ENCODE results near the gene LRRC18. TPM values are rescaled to one million over a fixed set of nuclear protein-coding genes. Genes with fewer than 3 reads are reported as not detected.
A peak's percentile ranks its signal among the peaks of the same experiment; 100 is the strongest.

The LRRC18 gene
- total RNA-seq, 3 donors from 2014 or later: not detected

DNA sequence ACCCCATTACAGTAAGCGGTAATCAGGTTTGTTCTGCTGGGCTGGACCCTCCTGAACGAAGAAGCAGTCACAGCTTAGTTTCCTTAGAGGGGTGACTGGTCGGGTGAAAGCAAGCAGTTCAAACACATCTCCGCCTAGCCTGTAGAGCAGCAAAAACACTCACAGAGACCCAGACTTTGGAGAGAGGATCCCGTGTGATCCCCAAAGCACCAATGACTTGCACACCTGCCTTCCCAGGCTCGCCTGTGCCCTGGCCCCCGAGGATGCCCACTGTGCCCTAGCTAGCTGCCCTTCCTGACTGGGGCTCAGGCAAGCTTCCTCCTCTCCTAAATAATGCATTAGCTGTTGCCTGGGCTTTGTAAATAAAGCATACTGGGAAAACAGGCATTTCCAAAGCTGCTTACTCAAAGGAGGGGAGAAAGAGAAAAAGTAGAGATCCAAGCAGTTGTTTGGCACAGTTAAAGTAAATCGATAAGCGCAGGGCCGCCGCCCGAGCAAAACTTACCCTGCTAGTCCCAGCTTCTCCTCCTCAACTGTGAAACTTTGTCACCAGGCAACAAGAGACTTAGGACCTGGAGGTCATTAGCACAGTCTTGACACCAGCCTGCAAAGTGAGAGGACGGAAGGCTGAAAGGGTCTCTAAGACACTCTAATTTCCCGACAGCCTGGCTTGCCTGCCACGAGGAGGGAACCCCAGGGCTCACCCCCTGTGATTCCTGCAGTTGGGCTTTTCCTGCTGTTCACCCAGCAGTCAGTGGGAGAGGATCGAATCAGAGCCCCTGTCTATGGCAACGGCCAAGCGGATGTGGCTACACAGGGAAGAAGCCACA lies 4.8 kb downstream of the LRRC18 start:
- no peaks in the 10 kb centered on the region for H3K4me1 ChIP-seq (ENCODE audit: low read depth)
- DNase-seq (no peak), ATAC-seq (peak; percentile 21)
- H3K36me3 ChIP-seq (ENCODE audit: low read depth): no peaks in the 10 kb centered on the region
- TF ChIP-seq, protein P1, sequence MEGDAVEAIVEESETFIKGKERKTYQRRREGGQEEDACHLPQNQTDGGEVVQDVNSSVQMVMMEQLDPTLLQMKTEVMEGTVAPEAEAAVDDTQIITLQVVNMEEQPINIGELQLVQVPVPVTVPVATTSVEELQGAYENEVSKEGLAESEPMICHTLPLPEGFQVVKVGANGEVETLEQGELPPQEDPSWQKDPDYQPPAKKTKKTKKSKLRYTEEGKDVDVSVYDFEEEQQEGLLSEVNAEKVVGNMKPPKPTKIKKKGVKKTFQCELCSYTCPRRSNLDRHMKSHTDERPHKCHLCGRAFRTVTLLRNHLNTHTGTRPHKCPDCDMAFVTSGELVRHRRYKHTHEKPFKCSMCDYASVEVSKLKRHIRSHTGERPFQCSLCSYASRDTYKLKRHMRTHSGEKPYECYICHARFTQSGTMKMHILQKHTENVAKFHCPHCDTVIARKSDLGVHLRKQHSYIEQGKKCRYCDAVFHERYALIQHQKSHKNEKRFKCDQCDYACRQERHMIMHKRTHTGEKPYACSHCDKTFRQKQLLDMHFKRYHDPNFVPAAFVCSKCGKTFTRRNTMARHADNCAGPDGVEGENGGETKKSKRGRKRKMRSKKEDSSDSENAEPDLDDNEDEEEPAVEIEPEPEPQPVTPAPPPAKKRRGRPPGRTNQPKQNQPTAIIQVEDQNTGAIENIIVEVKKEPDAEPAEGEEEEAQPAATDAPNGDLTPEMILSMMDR (IDR thresholded peaks at IDR 0.05): no peak
- no peaks in the 10 kb centered on the region for H3K9me3 ChIP-seq
- no peak overlapping the region for H3K4me3 ChIP-seq
- intact Hi-C loops (cut with DNase I, micrococcal nuclease): no loop called here

DNA sequence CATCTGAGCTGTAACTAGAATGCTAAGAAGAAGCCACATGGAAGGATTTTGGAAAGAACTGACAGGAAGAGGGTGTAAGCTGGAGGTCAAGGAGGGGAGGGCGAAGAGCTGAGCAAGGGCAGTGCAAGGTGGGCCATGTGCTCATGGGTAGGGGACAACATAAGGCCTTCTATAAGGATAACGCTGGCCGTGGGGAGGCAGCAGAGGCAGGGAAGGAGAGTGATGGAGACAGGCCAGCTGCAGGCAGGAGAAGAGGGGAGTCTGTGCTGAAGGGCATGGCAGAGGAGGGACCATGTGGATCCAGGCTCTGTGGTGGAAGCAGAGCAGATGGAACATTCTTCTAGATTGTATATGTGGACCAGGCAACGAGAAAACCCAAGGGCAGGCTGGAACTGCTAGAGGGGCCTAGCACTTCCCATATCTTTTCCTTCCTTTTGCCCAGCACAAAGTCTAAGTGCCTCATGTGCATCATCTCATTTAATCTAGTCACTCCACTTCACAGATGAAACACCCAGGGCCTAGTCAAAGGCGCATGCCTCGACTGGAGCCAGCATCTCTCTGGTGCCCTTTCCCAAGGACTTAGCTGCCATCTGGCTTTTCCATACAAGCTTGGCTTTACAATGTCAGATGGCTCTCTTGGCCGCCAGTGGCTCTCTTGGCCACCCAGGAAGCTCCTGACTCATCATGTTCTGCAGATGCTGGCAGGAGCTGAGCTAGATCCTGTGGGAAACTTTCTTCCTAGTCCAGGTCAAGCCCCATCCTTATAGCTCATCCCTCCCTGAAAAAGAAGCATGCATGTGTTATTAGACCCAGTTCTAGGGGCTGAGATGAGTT lies 6.6 kb downstream of the LRRC18 start:
- no peak overlapping the region for H3K4me3 ChIP-seq
- H3K36me3 ChIP-seq (ENCODE audit: low read depth): no peaks in the 10 kb centered on the region
- intact Hi-C loops (cut with DNase I, micrococcal nuclease): no loop called here
- TF ChIP-seq, protein P1 (IDR thresholded peaks at IDR 0.05): no peak
- no peak for ATAC-seq
- DNase-seq: no peak
- no peaks in the 10 kb centered on the region for H3K9me3 ChIP-seq
- no peaks in the 10 kb centered on the region for H3K4me1 ChIP-seq (ENCODE audit: low read depth)

DNA sequence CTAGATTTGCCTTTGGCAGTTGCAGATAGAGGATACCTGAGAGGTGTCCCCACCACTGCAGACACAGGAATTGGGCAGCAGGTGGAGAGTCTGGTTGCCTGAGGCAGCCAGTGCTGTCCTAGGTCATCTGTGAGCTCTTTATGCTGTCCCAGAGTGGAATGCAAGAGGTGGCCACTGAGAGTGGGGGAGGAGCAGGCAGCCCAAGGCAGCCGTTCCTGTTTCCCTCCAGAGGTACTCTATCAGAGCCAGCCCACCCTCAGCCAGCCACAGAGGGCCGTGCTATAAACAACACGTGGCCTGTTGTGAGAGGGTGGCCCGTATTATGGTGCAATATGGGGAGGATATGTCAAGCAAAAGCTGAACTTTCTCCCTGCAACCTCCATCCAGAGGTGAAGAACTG lies 8.5 kb downstream of the LRRC18 start:
- Histone ChIP-seq H3K4me1 (ENCODE audit: low read depth) (no peaks in the 10 kb centered on the region), H3K9me3 (no peaks in the 10 kb centered on the region), H3K4me3 (no peak overlapping the region), H3K36me3 (ENCODE audit: low read depth) (no peaks in the 10 kb centered on the region)
- intact Hi-C loops (cut with DNase I, micrococcal nuclease): no loop called here
- ATAC-seq: no peak
- DNase-seq: no peak
- TF ChIP-seq, protein P1 (IDR thresholded peaks at IDR 0.05): no peak

DNA sequence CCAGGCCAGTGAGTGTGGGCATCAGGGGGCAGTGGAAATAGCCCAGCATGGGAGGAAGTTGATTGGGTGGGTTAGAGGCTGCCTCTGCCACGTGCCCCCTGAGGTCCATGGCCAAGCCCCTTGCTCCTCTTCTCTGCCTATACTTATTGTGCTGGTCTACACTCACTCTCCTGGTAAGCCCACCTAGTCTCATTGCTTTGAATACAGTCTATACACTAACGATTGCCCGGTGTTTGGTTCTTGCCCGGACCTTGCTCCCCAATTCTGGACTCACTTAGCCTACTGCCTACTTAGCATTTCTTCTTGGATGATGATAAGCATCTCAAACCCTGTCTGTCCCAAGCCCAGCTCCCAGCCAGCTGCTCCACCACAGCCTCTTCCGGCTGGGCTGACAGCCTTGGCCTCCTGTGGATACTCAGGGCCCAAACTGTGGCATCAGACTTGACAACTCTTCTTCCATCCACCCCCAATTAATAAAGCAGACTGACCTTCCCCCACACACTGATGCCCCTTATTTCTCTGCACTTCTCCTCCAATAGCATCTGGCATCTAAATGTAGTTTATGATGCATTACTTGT lies 10.1 kb downstream of the LRRC18 start:
- TF ChIP-seq, protein P1 (IDR thresholded peaks at IDR 0.05): no peak
- no peaks in the 10 kb centered on the region for H3K4me1 ChIP-seq (ENCODE audit: low read depth)
- no peak for DNase-seq
- no peaks in the 10 kb centered on the region for H3K36me3 ChIP-seq (ENCODE audit: low read depth)
- no peaks in the 10 kb centered on the region for H3K9me3 ChIP-seq
- ATAC-seq: no peak
- intact Hi-C loops (cut with DNase I, micrococcal nuclease): no loop called here
- H3K4me3 ChIP-seq: no peak overlapping the region

DNA sequence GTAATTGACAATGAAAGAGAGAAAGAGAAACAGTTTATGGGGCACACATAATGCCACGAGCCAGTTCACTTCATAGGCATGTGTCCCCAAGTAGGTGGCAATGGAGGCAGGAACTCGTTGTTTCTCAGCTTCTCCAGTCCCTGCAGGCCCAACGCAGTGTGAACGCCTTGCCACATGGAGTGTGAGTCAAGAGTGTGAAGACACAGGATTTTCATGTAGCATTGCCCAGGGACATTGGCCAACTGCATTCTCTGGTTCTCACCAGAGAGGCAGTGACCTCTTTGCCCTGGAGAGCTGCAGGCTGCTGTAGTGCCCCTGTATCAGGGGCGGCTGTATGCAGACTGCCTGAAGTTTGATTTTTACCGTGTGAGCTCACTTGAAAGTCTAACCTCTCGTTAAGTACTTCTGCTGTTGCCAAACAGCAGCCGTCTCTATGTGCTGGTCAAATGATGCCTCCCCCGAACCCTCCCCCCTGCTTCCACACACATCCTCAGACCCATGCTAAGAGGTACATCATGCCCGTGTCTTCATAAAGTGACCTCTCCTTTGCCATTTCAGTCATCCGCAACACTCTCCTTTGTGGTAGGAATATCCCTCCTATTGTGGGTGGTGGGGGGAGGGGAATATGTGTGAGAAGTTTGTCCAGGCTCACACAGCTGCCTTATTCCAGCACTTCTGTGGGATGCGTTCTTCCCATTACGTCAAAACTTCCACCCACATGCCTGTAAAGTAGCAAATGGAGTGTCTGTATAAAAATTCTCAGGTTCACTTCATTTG lies 12.7 kb downstream of the LRRC18 start:
- DNase-seq (no peak), ATAC-seq (no peak)
- Histone ChIP-seq H3K4me3 (no peak overlapping the region), H3K4me1 (ENCODE audit: low read depth) (no peaks in the 10 kb centered on the region), H3K9me3 (no peaks in the 10 kb centered on the region), H3K36me3 (ENCODE audit: low read depth) (no peaks in the 10 kb centered on the region)
- TF ChIP-seq, protein P1 (IDR thresholded peaks at IDR 0.05): no peak
- intact Hi-C loops (cut with DNase I, micrococcal nuclease): no loop called here
